ENCODE results near the gene NEURL1B. TPM values are rescaled to one million over a fixed set of nuclear protein-coding genes. Genes with fewer than 3 reads are reported as not detected.

The NEURL1B gene
- total and polyA plus RNA-seq, 10 of the 15 experiments (the other 5 are each of a cell fraction or from before 2014, with no cell fraction given): 0.04 to 0.28 (median 0.05) TPM; not detected in 4

DNA sequence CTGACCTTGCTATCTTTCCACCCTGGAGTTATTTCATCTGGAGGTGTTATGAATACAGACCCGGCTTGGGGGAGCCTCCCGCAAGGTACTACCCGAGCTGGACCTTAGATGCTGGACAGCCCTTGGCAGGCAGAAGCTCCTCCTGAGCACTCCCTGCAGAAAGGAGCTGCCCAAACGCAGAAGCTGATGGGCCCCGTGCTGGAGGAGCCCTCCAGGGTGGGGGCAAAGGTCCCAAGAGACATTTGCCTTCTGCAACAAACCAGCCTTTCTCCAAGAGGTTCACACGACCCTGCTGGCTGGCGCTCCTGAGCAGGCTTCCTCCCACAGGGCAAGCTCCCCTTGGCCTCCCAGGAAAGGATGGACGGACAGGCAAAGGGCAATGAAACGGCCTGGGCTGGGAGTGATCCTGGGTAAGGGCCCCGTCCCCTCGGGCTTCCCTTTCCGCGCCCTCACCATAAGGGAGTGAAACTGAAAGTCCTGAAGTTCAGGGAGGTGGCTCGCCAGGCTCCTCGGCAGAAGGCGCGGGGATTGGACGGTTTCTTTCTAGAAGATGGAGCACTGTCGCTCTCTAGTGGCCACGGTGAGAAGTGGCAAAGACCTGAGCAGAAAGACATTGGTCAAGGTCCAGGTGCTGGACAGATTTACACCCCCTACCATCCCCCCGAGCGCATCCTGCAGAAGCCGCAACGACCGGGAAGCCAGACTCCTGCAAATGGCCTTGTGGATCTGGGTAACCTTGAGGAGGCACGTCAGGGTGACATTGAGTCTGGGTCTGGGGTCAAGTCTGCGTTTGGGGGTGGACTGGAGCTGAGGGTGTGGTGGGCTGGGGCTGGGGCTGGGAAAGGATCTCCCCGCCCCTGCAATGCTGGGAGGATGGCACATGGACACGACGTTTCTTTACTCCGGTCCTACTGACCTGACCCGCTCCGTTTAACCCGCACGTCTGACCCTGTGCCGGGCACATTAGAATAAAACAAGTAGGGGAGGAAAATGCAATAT lies 56.4 kb downstream of the NEURL1B start (continued):
- peak; percentile 92 for TF ChIP-seq RAD21 (IDR thresholded peaks at IDR 0.05; ENCODE audit: insufficient read depth, low read depth, low read length)
- TF ChIP-seq IKZF1 (conservative IDR thresholded peaks at IDR 0.05): peak; percentile 79
- 0 out of 2 replicates have a peak, but pooled peaks have one; percentile 57 for TF ChIP-seq SMARCA5 (IDR thresholded peaks at IDR 0.05)

DNA sequence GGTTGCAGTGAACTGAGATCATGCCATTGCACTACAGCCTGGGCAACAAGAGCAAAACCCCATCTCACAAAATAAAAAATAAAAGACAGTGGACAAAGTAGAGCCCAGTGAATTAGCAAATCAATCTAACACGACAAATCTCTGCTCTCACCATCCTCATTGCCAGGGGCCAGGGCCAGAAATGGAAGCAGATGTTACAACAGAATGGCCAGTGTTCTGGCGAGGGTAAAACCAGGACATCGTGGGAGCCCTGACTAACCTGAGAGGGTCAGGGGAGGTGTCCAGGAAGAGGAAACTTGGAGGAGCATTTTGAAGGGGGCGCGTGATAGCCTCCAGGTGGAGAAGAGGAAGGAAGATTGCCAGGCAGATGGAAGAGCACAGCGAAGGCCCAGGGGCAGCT lies 58.4 kb downstream of the NEURL1B start:
- Histone ChIP-seq H3K9ac (ENCODE audit: control insufficient read depth, insufficient read depth, low read length) (no peak overlapping the region), H3K36me3 (ENCODE audit: control insufficient read depth in 2 of 2, insufficient read depth in 2 of 2, low read length in 1 of 2) (no peaks in the 10 kb centered on the region), H3K79me2 (ENCODE audit: control insufficient read depth, insufficient read depth, low read length) (no peaks in the 10 kb centered on the region), H3K4me1 (ENCODE audit: control insufficient read depth, insufficient read depth, low read length) (peaks cover 7% of the 10 kb centered on the region), H4K20me1 (ENCODE audit: control insufficient read depth, insufficient read depth) (no peaks in the 10 kb centered on the region), H2AFZ (ENCODE audit: control insufficient read depth, low read depth, low read length) (no peak overlapping the region), H3K4me3 (no peak overlapping the region), H3K27me3 (replicated peaks in 1 of 2; ENCODE audit: control insufficient read depth in 2 of 2, insufficient read depth in 2 of 2, low read length in 1 of 2) (no peaks in the 10 kb centered on the region; a peak in 2 of 4 replicates), H3K4me2 (ENCODE audit: control insufficient read depth, insufficient read depth) (no peak overlapping the region), H3K27ac (ENCODE audit: control insufficient read depth, insufficient read depth) (no peak overlapping the region), H3K9me3 (replicated peaks; ENCODE audit: control insufficient read depth, insufficient read depth, low read length) (no peaks in the 10 kb centered on the region)
- in situ Hi-C loops (cut with MboI) (loop anchor here (5.0 kb wide), 1 partner anchor 222 kb away; no protein-coding TSS in a partner anchor), intact Hi-C loops (cut with micrococcal nuclease; ENCODE audit: unreplicated experiment) (loop anchor here (10.0 kb wide), 1 partner anchor 595 kb away; no protein-coding TSS in a partner anchor)
- RAD21 ChIA-PET (ENCODE audit: unreplicated experiment): interaction anchor here (1.6 kb wide), 1 partner anchor 233 kb away, joined by 4 read pairs; no protein-coding TSS in a partner anchor
- ATAC-seq (no peak), FAIRE-seq (no peak), DNase-seq (ENCODE audit: low read depth, low spot score) (no peak)
- CTCF ChIA-PET: interaction anchor here (1.4 to 1.6 kb wide), 2 partner anchors 72 to 229 kb away, joined by 3 to 4 read pairs; no protein-coding TSS in a partner anchor
- SMC1A ChIA-PET (ENCODE audit: uncharacterized antibody, unreplicated experiment): interaction anchor here (1.2 kb wide), 1 partner anchor 640 kb away, joined by 3 read pairs; no protein-coding TSS in a partner anchor
- POLR2A ChIA-PET: no interaction called here
- no TSS peak for BruUV-seq (replicated peaks)
- 40% methylated on average over 6 of the region's 6 CpGs for WGBS (ENCODE audit: insufficient coverage, insufficient replicate concordance, low lambda C conversion rate, missing lambda C conversion rate)
- no peak for TF ChIP-seq EED (IDR thresholded peaks at IDR 0.05; ENCODE audit: low read depth)
- TF ChIP-seq TAF1 (IDR thresholded peaks at IDR 0.05; ENCODE audit: borderline replicate concordance, low read depth, low read length): no peak
- no peak for TF ChIP-seq RB1 (IDR thresholded peaks at IDR 0.05; ENCODE audit: borderline replicate concordance)
- TF ChIP-seq CHD4 (IDR thresholded peaks at IDR 0.05): no peak
- TF ChIP-seq, protein P1, sequence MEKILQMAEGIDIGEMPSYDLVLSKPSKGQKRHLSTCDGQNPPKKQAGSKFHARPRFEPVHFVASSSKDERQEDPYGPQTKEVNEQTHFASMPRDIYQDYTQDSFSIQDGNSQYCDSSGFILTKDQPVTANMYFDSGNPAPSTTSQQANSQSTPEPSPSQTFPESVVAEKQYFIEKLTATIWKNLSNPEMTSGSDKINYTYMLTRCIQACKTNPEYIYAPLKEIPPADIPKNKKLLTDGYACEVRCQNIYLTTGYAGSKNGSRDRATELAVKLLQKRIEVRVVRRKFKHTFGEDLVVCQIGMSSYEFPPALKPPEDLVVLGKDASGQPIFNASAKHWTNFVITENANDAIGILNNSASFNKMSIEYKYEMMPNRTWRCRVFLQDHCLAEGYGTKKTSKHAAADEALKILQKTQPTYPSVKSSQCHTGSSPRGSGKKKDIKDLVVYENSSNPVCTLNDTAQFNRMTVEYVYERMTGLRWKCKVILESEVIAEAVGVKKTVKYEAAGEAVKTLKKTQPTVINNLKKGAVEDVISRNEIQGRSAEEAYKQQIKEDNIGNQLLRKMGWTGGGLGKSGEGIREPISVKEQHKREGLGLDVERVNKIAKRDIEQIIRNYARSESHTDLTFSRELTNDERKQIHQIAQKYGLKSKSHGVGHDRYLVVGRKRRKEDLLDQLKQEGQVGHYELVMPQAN (conservative IDR thresholded peaks at IDR 0.05): no peak
- no peak for TF ChIP-seq CBX5 (IDR thresholded peaks at IDR 0.05; ENCODE audit: low read depth)
- no peak for TF ChIP-seq ZSCAN29 (IDR thresholded peaks at IDR 0.05)
- TF ChIP-seq, protein P2, sequence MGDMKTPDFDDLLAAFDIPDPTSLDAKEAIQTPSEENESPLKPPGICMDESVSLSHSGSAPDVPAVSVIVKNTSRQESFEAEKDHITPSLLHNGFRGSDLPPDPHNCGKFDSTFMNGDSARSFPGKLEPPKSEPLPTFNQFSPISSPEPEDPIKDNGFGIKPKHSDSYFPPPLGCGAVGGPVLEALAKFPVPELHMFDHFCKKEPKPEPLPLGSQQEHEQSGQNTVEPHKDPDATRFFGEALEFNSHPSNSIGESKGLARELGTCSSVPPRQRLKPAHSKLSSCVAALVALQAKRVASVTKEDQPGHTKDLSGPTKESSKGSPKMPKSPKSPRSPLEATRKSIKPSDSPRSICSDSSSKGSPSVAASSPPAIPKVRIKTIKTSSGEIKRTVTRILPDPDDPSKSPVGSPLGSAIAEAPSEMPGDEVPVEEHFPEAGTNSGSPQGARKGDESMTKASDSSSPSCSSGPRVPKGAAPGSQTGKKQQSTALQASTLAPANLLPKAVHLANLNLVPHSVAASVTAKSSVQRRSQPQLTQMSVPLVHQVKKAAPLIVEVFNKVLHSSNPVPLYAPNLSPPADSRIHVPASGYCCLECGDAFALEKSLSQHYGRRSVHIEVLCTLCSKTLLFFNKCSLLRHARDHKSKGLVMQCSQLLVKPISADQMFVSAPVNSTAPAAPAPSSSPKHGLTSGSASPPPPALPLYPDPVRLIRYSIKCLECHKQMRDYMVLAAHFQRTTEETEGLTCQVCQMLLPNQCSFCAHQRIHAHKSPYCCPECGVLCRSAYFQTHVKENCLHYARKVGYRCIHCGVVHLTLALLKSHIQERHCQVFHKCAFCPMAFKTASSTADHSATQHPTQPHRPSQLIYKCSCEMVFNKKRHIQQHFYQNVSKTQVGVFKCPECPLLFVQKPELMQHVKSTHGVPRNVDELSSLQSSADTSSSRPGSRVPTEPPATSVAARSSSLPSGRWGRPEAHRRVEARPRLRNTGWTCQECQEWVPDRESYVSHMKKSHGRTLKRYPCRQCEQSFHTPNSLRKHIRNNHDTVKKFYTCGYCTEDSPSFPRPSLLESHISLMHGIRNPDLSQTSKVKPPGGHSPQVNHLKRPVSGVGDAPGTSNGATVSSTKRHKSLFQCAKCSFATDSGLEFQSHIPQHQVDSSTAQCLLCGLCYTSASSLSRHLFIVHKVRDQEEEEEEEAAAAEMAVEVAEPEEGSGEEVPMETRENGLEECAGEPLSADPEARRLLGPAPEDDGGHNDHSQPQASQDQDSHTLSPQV (IDR thresholded peaks at IDR 0.05): no peak
- TF ChIP-seq, protein P3, sequence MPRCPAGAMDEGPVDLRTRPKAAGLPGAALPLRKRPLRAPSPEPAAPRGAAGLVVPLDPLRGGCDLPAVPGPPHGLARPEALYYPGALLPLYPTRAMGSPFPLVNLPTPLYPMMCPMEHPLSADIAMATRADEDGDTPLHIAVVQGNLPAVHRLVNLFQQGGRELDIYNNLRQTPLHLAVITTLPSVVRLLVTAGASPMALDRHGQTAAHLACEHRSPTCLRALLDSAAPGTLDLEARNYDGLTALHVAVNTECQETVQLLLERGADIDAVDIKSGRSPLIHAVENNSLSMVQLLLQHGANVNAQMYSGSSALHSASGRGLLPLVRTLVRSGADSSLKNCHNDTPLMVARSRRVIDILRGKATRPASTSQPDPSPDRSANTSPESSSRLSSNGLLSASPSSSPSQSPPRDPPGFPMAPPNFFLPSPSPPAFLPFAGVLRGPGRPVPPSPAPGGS (IDR thresholded peaks at IDR 0.05; ENCODE audit: borderline replicate concordance, insufficient read depth, low read depth, low read length, poor library complexity, severe bottlenecking): no peak
- TF ChIP-seq ZNF384 (IDR thresholded peaks at IDR 0.05; ENCODE audit: borderline replicate concordance, low read depth, low read length): no peak
